ENCODE measurements around the gene SLC4A3.

SLC4A3 gene

GRCh38 chr2:219636144-219636915 lies 8.9 kb downstream of the SLC4A3 start:
- H3K9me3 ChIP-seq, result no peaks in the 10 kb centered on the region
- no peak overlapping the region for H3K27ac ChIP-seq
- H3K4me3 ChIP-seq (ENCODE audit: low read depth in 1 of 2, low read length in 1 of 2), result no peak overlapping the region
- H3K27me3 ChIP-seq, result peaks cover 15% of the 10 kb centered on the region
- no peak for TF ChIP-seq CTCF (IDR thresholded peaks at IDR 0.05)
- H3K4me1 ChIP-seq (ENCODE audit: control insufficient read depth in 1 of 2, insufficient read depth in 1 of 2, low read depth in 1 of 2, low read length in 1 of 2), result no peaks in the 10 kb centered on the region
- no peaks in the 10 kb centered on the region for H3K36me3 ChIP-seq

GRCh38 chr2:219636941-219637841 lies 9.8 kb downstream of the SLC4A3 start:
- TF ChIP-seq CTCF (IDR thresholded peaks at IDR 0.05), result no peak
- Histone ChIP-seq H3K36me3 (no peaks in the 10 kb centered on the region), H3K9me3 (no peaks in the 10 kb centered on the region), H3K4me1 (ENCODE audit: control insufficient read depth in 1 of 2, insufficient read depth in 1 of 2, low read depth in 1 of 2, low read length in 1 of 2) (no peaks in the 10 kb centered on the region), H3K27ac (no peak overlapping the region), H3K27me3 (peaks cover 24% of the 10 kb centered on the region), H3K4me3 (ENCODE audit: low read depth in 1 of 2, low read length in 1 of 2) (no peak overlapping the region)

- no peak overlapping the region for H3K4me3 ChIP-seq (ENCODE audit: low read depth in 1 of 2, low read length in 1 of 2)
- peaks cover 28% of the 10 kb centered on the region for H3K27me3 ChIP-seq
Observed at GRCh38 chr2:219637842-219638185, 10.4 kb downstream of the SLC4A3 start.

GRCh38 chr2:219638217-219638947 lies 11.0 kb downstream of the SLC4A3 start:
- peaks cover 0 to 8% of the 10 kb centered on the region in 2 experiments for H3K4me1 ChIP-seq (ENCODE audit: control insufficient read depth in 1 of 2, insufficient read depth in 1 of 2, low read depth in 1 of 2, low read length in 1 of 2)
- no peak overlapping the region for H3K4me3 ChIP-seq (ENCODE audit: low read depth in 1 of 2, low read length in 1 of 2)
- peaks cover 28% of the 10 kb centered on the region for H3K27me3 ChIP-seq
- TF ChIP-seq CTCF (IDR thresholded peaks at IDR 0.05), result no peak
- no peaks in the 10 kb centered on the region for H3K36me3 ChIP-seq
- H3K9me3 ChIP-seq, result no peaks in the 10 kb centered on the region
- H3K27ac ChIP-seq, result no peak overlapping the region

More at GRCh38 chr2:219637842-219638185, 10.4 kb downstream of the SLC4A3 start:
- no peak for TF ChIP-seq CTCF (IDR thresholded peaks at IDR 0.05)
- H3K4me1 ChIP-seq (ENCODE audit: control insufficient read depth in 1 of 2, insufficient read depth in 1 of 2, low read depth in 1 of 2, low read length in 1 of 2), result peaks cover 0 to 3% of the 10 kb centered on the region in 2 experiments
- no peak overlapping the region for H3K27ac ChIP-seq
- H3K36me3 ChIP-seq, result no peaks in the 10 kb centered on the region
- H3K9me3 ChIP-seq, result no peaks in the 10 kb centered on the region

GRCh38 chr2:219638948-219639755 lies 11.7 kb downstream of the SLC4A3 start:
- TF ChIP-seq CTCF (IDR thresholded peaks at IDR 0.05), result no peak
- no peak overlapping the region for H3K27ac ChIP-seq
- no peaks in the 10 kb centered on the region for H3K36me3 ChIP-seq
- no peak overlapping the region for H3K4me3 ChIP-seq (ENCODE audit: low read depth in 1 of 2, low read length in 1 of 2)
- peaks cover 0 to 8% of the 10 kb centered on the region in 2 experiments for H3K4me1 ChIP-seq (ENCODE audit: control insufficient read depth in 1 of 2, insufficient read depth in 1 of 2, low read depth in 1 of 2, low read length in 1 of 2)
- H3K27me3 ChIP-seq, result peaks cover 28% of the 10 kb centered on the region
- H3K9me3 ChIP-seq, result no peaks in the 10 kb centered on the region

Data from neutrophil (primary cell).